ENCODE results near the gene CUX1. TPM values are rescaled to one million over a fixed set of nuclear protein-coding genes. Genes with fewer than 3 reads are reported as not detected.
A peak's percentile ranks its signal among the peaks of the same experiment; 100 is the strongest.

The CUX1 gene
- total RNA-seq, 1 donor from 2014 or later = 40.5 TPM

- H3K36me3 ChIP-seq (ENCODE audit: control insufficient read depth, insufficient read depth, low read length) = no peaks in the 10 kb centered on the region
- DNase-seq (ENCODE audit: low read depth) = no peak
- H3K4me3 ChIP-seq (ENCODE audit: low read depth, low read length) = peak overlapping the region; percentile 51
- FAIRE-seq = no peak
- TF ChIP-seq CTCF (IDR thresholded peaks at IDR 0.05; ENCODE audit: insufficient read depth, low read length, severe bottlenecking) = no peak
- peaks cover 1% of the 10 kb centered on the region for H3K27me3 ChIP-seq (ENCODE audit: control insufficient read depth, insufficient read depth, low read length)
Measured at GRCh38 chr7:102287111-102287980, 469.9 kb downstream of the CUX1 start.

GRCh38 chr7:102287981-102288278 lies 470.5 kb downstream of the CUX1 start:
- TF ChIP-seq CTCF (IDR thresholded peaks at IDR 0.05; ENCODE audit: insufficient read depth, low read length, severe bottlenecking) = no peak
- H3K27me3 ChIP-seq (ENCODE audit: control insufficient read depth, insufficient read depth, low read length) = peaks cover 1% of the 10 kb centered on the region
- no peaks in the 10 kb centered on the region for H3K36me3 ChIP-seq (ENCODE audit: control insufficient read depth, insufficient read depth, low read length)
- DNase-seq (ENCODE audit: low read depth) (no peak), FAIRE-seq (no peak)
- H3K4me3 ChIP-seq (ENCODE audit: low read depth, low read length) = peak overlapping the region; percentile 51

- Histone ChIP-seq H3K4me3 (ENCODE audit: low read depth, low read length) (no peak overlapping the region), H3K27me3 (ENCODE audit: control insufficient read depth, insufficient read depth, low read length) (peaks cover 1% of the 10 kb centered on the region), H3K36me3 (ENCODE audit: control insufficient read depth, insufficient read depth, low read length) (no peaks in the 10 kb centered on the region)
- FAIRE-seq (no peak), DNase-seq (ENCODE audit: low read depth) (no peak)
- TF ChIP-seq CTCF (IDR thresholded peaks at IDR 0.05; ENCODE audit: insufficient read depth, low read length, severe bottlenecking) = no peak
Measured at GRCh38 chr7:102288285-102288930, 471.0 kb downstream of the CUX1 start.

- Histone ChIP-seq H3K36me3 (ENCODE audit: control insufficient read depth, insufficient read depth, low read length) (no peaks in the 10 kb centered on the region), H3K27me3 (ENCODE audit: control insufficient read depth, insufficient read depth, low read length) (peaks cover 1% of the 10 kb centered on the region), H3K4me3 (ENCODE audit: low read depth, low read length) (no peak overlapping the region)
- FAIRE-seq = no peak
- DNase-seq (ENCODE audit: low read depth) = no peak
- no peak for TF ChIP-seq CTCF (IDR thresholded peaks at IDR 0.05; ENCODE audit: insufficient read depth, low read length, severe bottlenecking)
Measured at GRCh38 chr7:102289057-102289456, 471.6 kb downstream of the CUX1 start.

GRCh38 chr7:102291056-102291915 lies 473.9 kb downstream of the CUX1 start:
- DNase-seq (ENCODE audit: low read depth) (peak; percentile 29), FAIRE-seq (no peak)
- no peaks in the 10 kb centered on the region for H3K36me3 ChIP-seq (ENCODE audit: control insufficient read depth, insufficient read depth, low read length)
- peaks cover 1% of the 10 kb centered on the region for H3K27me3 ChIP-seq (ENCODE audit: control insufficient read depth, insufficient read depth, low read length)
- H3K4me3 ChIP-seq (ENCODE audit: low read depth, low read length) = no peak overlapping the region
- TF ChIP-seq CTCF (IDR thresholded peaks at IDR 0.05; ENCODE audit: insufficient read depth, low read length, severe bottlenecking) = no peak
